Measurements from ENCODE around the gene SERTAD1.

Gene SERTAD1

DNA sequence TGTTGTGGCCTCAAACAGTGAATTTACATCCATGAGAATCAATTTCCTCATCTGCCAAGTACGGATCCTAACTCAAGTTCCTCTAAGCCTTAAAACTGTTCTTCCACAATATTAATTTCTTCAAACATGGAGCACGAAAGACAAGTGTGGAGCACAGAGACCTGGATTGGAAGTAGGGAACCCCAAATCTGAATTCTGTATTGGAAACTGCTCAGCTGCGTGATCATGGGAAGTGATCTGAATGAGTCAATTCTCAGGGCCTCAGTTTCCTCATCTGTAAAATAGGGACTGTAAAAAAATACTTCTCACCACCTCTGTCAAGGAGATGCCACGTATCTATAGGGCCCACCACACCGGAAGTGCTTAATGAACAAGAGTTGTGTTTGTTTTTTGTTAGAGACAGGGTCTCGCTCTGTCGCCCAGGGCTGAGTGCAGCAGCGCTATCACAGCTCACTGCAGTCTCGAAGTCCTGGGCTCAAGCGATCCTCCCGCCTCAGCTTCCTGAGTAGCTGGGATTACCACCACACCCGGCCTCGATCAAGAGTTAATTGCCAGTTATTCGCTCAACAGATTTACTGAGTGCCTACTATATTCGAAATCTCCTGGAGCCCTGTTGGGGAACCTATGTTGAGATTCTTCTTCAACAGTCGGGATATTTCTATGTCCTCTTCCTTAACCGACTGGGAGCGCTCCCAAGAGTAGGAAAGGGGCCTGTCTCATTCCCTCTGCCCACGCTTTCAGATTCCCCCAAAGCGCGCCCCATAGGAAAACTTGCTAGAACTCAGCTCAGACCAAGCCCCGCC lies 16.7 kb upstream of the SERTAD1 start:
- Histone ChIP-seq H3K9ac (ENCODE audit: low read length) (peak overlapping the region; percentile 67), H3K27ac (ENCODE audit: low read depth, low read length) (peak overlapping the region; percentile 49)
- no peak for TF ChIP-seq EZH2phosphoT487 (conservative IDR thresholded peaks at IDR 0.05; ENCODE audit: low read length)
- TF ChIP-seq CTCF (IDR thresholded peaks at IDR 0.05; ENCODE audit: insufficient read depth, low read length, poor library complexity, severe bottlenecking), result no peak

DNA sequence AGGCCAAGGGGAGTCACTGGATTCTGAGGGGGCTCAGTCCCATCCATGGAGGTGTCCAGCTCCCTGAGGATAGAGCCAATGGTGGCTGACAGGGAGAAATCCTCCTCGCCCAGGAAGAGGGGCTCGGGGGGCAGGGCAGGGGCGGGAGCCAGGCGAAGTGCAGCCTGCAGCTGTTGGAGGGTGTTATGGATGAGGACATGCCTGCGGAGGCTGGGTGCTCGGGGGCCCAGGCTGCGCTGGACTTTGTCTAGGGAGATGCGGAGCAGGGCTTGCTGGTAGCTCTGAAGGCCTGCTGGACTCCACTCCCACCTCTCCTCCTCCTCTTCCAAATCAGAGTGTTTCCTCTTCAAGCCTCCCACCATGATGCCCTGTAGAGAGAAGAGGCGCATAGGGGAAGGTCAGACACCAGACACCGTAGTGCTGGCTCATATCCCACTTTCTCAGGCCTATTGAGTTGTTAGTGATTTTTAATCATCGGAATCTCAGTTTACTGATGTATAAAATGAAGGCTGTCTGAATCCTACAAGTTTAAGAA lies 16.0 kb upstream of the SERTAD1 start:
- H3K9me3 ChIP-seq (ENCODE audit: insufficient read depth, low read length), result no peaks in the 10 kb centered on the region
- H3K27me3 ChIP-seq (ENCODE audit: low read length), result no peaks in the 10 kb centered on the region
- H3K36me3 ChIP-seq (ENCODE audit: low read length), result no peaks in the 10 kb centered on the region
- H2AFZ ChIP-seq (ENCODE audit: low read depth, low read length, severe bottlenecking), result no peak overlapping the region
- peaks cover 5% of the 10 kb centered on the region for H3F3A ChIP-seq (ENCODE audit: insufficient read depth)
- TF ChIP-seq CTCF (IDR thresholded peaks at IDR 0.05; ENCODE audit: insufficient read depth, low read length, poor library complexity, severe bottlenecking), result no peak
- no peak for TF ChIP-seq EZH2phosphoT487 (conservative IDR thresholded peaks at IDR 0.05; ENCODE audit: low read length)
- H3K9ac ChIP-seq (ENCODE audit: low read length), result no peak overlapping the region; the same call in 1 of the 2 replicates
- H4K20me1 ChIP-seq (ENCODE audit: low read depth, low read length), result no peaks in the 10 kb centered on the region
- H3K4me3 ChIP-seq (ENCODE audit: insufficient read depth, low read length, poor library complexity, severe bottlenecking), result no peak overlapping the region
- H3K79me2 ChIP-seq (ENCODE audit: insufficient read depth, low read length), result peaks cover 10% of the 10 kb centered on the region
- no peak overlapping the region for H3K4me2 ChIP-seq (ENCODE audit: low read depth, low read length, poor library complexity, severe bottlenecking)
- H3K27ac ChIP-seq (ENCODE audit: low read depth, low read length), result no peak overlapping the region
- no peaks in the 10 kb centered on the region for H3K9me2 ChIP-seq (replicated peaks; ENCODE audit: insufficient read depth, low read length)

More for the DNA sequence above, 16.7 kb upstream of the SERTAD1 start:
- no peaks in the 10 kb centered on the region for H3K27me3 ChIP-seq (ENCODE audit: low read length)
- peak overlapping the region; percentile 83 for H3K4me2 ChIP-seq (ENCODE audit: low read depth, low read length, poor library complexity, severe bottlenecking)
- H3K9me2 ChIP-seq (replicated peaks; ENCODE audit: insufficient read depth, low read length), result no peaks in the 10 kb centered on the region
- H2AFZ ChIP-seq (ENCODE audit: low read depth, low read length, severe bottlenecking), result peak overlapping the region; percentile 21
- H3K4me3 ChIP-seq (ENCODE audit: insufficient read depth, low read length, poor library complexity, severe bottlenecking), result peak overlapping the region; percentile 58
- H3K79me2 ChIP-seq (ENCODE audit: insufficient read depth, low read length), result peaks cover 10% of the 10 kb centered on the region
- no peaks in the 10 kb centered on the region for H4K20me1 ChIP-seq (ENCODE audit: low read depth, low read length)
- H3K36me3 ChIP-seq (ENCODE audit: low read length), result no peaks in the 10 kb centered on the region
- H3K9me3 ChIP-seq (ENCODE audit: insufficient read depth, low read length), result no peaks in the 10 kb centered on the region
- peaks cover 5% of the 10 kb centered on the region for H3F3A ChIP-seq (ENCODE audit: insufficient read depth)

- Histone ChIP-seq H3K4me2 (ENCODE audit: low read depth, low read length, poor library complexity, severe bottlenecking) (no peak overlapping the region), H4K20me1 (ENCODE audit: low read depth, low read length) (no peaks in the 10 kb centered on the region), H3K9ac (ENCODE audit: low read length) (no peak overlapping the region), H3K79me2 (ENCODE audit: insufficient read depth, low read length) (peaks cover 10% of the 10 kb centered on the region), H3K27ac (ENCODE audit: low read depth, low read length) (no peak overlapping the region), H3K4me3 (ENCODE audit: insufficient read depth, low read length, poor library complexity, severe bottlenecking) (no peak overlapping the region), H3F3A (ENCODE audit: insufficient read depth) (no peaks in the 10 kb centered on the region; the same call in 1 of the 2 replicates), H3K27me3 (ENCODE audit: low read length) (no peaks in the 10 kb centered on the region), H3K9me2 (replicated peaks; ENCODE audit: insufficient read depth, low read length) (no peaks in the 10 kb centered on the region), H3K9me3 (ENCODE audit: insufficient read depth, low read length) (no peaks in the 10 kb centered on the region), H2AFZ (ENCODE audit: low read depth, low read length, severe bottlenecking) (no peak overlapping the region), H3K36me3 (ENCODE audit: low read length) (no peaks in the 10 kb centered on the region)
- no peak for TF ChIP-seq CTCF (IDR thresholded peaks at IDR 0.05; ENCODE audit: insufficient read depth, low read length, poor library complexity, severe bottlenecking)
- no peak for TF ChIP-seq EZH2phosphoT487 (conservative IDR thresholded peaks at IDR 0.05; ENCODE audit: low read length)
These were observed 12.5 kb upstream of the SERTAD1 start for GRCh38 chr19:40438284-40438683.

All from SU-DHL-6 (cell line).